GM13976 (cell line): ENCODE data around the gene PDGFD.

ENCODE experiments used
- DNase-seq: peaks from one replicate; pipeline ENCODE4 v3.0.0; 2012; ENCODE audit warnings: low spot score
- in situ Hi-C: fragments of 300-500 bp; cut with MboI; formaldehyde crosslinking; loops from one replicate; pipeline ENCODE4 v1.12.0; 2022; ENCODE audit warnings: low sequenced_read_pairs, mixed read lengths, inconsistent platforms; ENCODE audit not compliant: unreplicated experiment
- TF ChIP-seq, protein P1 (sequence below): IDR thresholded peaks from 2 replicates; pipeline ENCODE4 v1.5.1; 2012; ENCODE audit warnings: borderline replicate concordance, mild to moderate bottlenecking; ENCODE audit not compliant: insufficient read depth; ENCODE audit errors: extremely low read depth, missing control alignments, control extremely low read depth

The PDGFD gene

DNA sequence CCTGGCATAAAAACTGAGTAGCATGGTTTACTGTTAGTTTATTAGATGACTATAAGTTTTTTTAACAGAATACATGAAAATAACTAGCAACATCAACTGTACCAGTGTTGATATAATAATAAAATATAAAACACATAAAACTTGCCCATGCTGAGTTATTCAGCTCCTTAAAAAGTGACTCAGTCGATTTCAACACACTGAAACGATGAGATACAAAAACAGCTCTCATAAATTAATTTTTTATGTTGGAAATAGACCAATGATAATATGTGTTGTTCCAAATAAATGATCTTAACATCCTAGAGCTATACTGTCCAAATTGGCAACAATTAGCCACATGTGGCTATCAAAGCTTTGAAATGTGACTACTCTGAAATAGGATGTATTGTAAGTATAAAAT is 15.9 kb downstream of the PDGFD start:
- in situ Hi-C loops, result loop anchor here (25.0 kb wide), 2 partner anchors 211 to 461 kb away; no protein-coding TSS in a partner anchor
- no peak for DNase-seq
- TF ChIP-seq, protein P1, sequence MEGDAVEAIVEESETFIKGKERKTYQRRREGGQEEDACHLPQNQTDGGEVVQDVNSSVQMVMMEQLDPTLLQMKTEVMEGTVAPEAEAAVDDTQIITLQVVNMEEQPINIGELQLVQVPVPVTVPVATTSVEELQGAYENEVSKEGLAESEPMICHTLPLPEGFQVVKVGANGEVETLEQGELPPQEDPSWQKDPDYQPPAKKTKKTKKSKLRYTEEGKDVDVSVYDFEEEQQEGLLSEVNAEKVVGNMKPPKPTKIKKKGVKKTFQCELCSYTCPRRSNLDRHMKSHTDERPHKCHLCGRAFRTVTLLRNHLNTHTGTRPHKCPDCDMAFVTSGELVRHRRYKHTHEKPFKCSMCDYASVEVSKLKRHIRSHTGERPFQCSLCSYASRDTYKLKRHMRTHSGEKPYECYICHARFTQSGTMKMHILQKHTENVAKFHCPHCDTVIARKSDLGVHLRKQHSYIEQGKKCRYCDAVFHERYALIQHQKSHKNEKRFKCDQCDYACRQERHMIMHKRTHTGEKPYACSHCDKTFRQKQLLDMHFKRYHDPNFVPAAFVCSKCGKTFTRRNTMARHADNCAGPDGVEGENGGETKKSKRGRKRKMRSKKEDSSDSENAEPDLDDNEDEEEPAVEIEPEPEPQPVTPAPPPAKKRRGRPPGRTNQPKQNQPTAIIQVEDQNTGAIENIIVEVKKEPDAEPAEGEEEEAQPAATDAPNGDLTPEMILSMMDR, result no peak

GRCh38 chr11:104146943-104147342 is 17.0 kb downstream of the PDGFD start:
- no peak for DNase-seq
- in situ Hi-C loops, result loop anchor here (25.0 kb wide), 2 partner anchors 210 to 460 kb away; no protein-coding TSS in a partner anchor
- TF ChIP-seq, protein P1, result no peak

DNA sequence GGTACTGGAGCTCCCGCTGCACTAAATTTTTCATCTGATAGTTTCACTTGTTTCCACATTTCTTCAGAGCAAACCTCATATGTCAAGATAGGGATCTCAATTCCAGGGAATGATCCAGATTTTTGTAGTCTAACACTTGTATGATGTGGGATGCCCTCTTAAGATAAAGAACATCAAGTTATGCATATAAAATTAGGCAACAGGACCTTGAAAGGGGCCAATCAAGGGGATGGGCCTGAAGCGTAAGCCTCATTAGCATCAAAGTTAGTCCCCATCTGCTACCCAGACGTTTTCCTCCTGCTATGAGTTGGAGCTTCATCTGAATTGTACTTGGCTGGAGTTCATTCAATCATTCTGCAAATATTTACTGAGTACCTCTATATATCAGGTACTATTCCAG is 17.5 kb downstream of the PDGFD start:
- TF ChIP-seq, protein P1, result no peak
- in situ Hi-C loops, result loop anchor here (25.0 kb wide), 2 partner anchors 209 to 459 kb away; no protein-coding TSS in a partner anchor
- no peak for DNase-seq

DNA sequence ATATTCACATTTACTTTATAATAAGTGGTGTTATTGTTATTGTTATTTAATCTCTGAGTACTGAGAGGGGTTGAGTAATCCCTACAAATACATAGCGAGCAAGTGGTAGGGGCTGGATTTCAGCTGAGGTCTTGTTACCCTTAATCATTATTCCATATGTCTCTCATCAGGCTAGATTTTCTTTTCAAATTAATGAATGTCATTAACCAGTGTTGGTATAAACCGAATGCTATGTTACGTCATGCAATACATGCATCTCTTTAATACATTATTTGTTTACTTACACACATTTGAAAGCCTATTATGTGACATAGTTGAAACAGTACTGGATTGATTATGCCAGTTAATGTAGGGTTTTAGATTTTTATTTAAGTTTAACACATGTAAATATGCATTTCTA is 18.9 kb downstream of the PDGFD start:
- TF ChIP-seq, protein P1, result no peak
- no peak for DNase-seq
- in situ Hi-C loops, result loop anchor here (25.0 kb wide), 2 partner anchors 208 to 458 kb away; no protein-coding TSS in a partner anchor

- no peak for DNase-seq
- TF ChIP-seq, protein P1, result no peak
- in situ Hi-C loops, result loop anchor here (25.0 kb wide), 2 partner anchors 205 to 455 kb away; no protein-coding TSS in a partner anchor
These were observed 21.2 kb downstream of the PDGFD start for GRCh38 chr11:104142698-104143097.

- no peak for DNase-seq
- in situ Hi-C loops, result loop anchor here (25.0 kb wide), 2 partner anchors 200 to 450 kb away; no protein-coding TSS in a partner anchor
- TF ChIP-seq, protein P1, result no peak
These were observed 27.1 kb downstream of the PDGFD start for GRCh38 chr11:104136861-104137260.
